GM18909 (cell line): Measurements from ENCODE around the gene PPM1E.
"Not testable (repeated sequence)": the region's sequence is repeated elsewhere in the genome, so short reads cannot be mapped to it uniquely, and the experiment has no call there.

Experiments
- ATAC-seq: cut with Tn5 transposase; IDR thresholded peaks from one replicate; pipeline ENCODE4 v1.9.1; 2021; ENCODE audit warnings: mild to moderate bottlenecking; ENCODE audit not compliant: unreplicated experiment, poor library complexity

Gene PPM1E

GRCh38 chr17:58764373-58764772 is 8.7 kb downstream of the PPM1E start:
- no peak for ATAC-seq

GRCh38 chr17:58778482-58778881 is 22.8 kb downstream of the PPM1E start:
- ATAC-seq, result not testable (repeated sequence)

GRCh38 chr17:58779446-58779845 is 23.8 kb downstream of the PPM1E start:
- no peak for ATAC-seq

- ATAC-seq, result no peak
These were observed 27.7 kb downstream of the PPM1E start for GRCh38 chr17:58783380-58783779.

GRCh38 chr17:58785097-58785496 is 29.4 kb downstream of the PPM1E start:
- ATAC-seq, result no peak

DNA sequence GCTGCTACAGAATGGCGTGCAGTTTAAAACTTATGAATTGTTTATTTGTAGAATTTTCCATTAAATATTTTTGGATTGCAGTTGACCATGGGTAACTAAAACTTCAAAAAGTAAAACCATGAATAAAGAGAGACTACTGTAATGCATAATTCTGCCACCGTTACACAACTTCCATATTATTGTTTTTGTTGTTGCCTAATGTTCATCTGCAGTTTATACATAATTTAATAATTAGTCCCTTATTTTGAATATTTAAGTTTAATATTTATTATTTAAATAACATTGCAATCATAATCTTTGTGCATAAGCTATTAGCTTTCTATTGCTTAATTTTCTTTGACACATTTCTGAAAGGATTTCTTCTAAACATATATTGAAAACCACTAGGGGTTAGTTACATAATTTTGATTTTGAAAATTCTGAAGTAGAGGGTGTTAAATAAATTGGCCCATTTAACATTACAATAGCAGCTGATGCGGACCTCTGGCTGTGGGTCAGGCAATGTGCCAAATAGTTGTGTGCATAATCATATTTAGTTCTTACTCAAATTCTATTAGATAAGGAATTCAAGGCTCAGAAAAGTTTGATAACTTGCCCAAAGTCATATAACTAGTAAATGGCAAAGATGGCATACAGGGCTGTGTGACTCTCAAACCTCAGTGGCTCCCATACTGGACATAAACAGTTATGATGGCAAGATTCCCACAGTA is 31.1 kb downstream of the PPM1E start:
- no peak for ATAC-seq

- ATAC-seq, result no peak
These were observed 32.5 kb downstream of the PPM1E start for GRCh38 chr17:58788199-58788598.

DNA sequence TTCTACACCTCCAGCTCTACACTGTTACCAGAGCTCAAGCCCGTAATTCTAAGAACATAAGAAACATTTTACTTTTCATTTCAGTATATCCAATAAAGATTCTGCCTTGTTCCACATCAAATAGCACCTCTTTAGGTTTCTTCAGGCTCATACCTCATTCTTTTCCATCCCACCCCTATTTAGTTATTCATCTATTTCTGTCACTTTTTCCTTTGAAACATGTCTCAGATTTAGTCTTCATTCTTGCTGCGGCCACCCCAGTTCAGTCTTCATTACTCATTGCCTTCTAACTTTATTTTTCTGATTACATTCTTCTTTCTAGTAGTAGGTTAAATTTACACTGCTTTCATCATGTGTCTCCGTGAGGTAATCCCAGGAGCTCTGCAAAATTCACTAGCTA is 33.5 kb downstream of the PPM1E start:
- no peak for ATAC-seq

- no peak for ATAC-seq
These were observed 34.2 kb downstream of the PPM1E start for GRCh38 chr17:58789831-58790230.

- not testable (repeated sequence) for ATAC-seq
These were observed 38.9 kb downstream of the PPM1E start for GRCh38 chr17:58794508-58794907.

DNA sequence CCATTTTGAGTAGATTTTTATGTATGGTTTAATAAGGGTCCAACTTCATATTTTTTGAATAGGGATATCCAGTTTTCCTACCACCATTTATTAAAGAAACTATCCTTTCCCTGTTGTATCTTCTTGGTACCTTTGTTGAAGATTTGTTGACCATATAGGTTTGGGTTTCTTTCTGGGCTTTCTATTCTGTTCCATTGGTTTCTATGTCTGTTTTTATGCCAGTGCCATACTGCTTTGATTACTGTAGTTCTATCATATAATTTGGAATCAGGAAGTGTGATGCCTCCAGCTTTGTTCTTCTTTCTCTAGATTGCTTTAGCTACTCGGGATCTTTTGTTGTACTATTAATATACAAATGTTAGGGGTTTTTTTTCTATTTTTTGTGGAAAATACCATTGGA is 46.5 kb downstream of the PPM1E start:
- ATAC-seq, result no peak

DNA sequence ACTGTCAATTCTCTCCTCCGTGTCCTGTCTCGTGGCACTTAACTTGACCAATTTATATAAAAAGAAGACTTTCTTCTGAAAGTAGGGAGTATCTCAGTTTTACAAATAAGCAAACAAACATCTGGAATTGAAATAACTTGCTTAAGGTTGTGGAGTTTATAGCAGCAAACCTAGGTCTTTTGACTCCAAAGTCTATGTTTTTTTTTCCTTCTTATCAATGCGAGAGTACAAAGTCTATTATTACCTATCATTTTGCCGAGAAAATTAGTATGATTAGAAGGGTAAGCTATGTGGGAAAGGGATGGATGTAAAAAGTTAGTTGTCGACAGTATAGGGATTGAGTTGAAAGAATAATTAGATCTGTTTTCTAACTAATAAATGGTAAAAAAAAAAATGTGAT is 50.4 kb downstream of the PPM1E start:
- no peak for ATAC-seq

DNA sequence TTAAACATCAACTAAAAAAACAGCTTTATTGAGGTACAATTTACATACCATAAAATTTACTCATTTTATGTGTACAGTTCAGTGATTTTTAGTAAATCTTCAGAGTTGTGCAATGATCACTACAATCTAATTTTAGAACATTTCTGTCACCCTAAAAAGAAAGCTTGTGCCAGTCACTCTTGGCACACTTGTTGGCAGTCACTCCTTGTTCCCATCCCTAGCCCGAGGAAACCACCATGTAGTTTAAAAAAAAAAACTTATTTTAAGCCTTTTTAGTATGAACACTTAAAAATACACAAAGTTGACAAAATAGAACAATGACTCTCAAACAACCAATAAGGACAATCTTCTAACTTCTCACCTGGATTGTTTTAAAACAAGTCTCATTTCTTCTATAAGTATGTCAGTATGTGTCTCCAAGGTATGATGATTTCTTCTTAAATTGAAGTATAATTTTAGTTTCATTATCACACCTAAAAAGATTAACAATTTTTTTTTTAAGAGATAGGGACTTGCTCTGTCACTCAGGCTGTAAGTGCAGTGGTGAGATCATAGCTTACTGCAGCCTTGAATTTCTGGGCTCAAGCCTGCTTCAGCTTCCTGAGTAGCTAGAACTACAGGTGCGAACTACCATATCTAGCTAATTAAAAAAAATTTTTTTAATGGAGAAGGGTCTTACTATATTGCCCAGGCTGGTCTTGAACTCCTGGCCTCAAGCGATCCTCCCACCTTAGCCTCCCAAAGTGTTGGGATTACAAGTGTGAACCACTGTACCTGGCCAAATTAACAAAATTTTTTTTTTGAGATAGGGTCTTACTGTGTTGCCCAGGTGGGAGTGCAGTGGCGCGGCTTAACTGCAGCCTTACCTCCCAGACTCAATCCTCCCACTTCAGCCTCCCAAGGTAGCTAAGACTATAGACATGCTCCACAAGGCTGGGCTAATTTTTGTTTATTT is 53.2 kb downstream of the PPM1E start:
- no peak for ATAC-seq

DNA sequence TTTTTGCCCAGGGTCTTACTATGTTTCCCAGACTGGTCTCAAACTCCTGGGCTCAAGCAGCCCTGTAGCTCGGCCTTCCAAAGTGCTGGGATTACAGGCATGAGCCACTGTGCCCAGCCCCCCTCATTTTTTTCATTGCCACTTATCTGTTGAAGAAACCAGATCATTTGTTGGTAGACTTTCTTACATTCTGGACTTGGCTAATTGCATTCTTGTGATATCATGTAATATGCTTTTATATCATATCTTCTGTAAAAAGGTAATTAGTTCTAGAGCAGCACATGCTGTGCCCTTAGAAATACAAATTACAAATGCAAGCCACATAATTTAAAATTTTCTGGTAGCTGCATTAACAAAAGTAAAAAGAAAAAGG is 53.9 kb downstream of the PPM1E start:
- ATAC-seq, result no peak

DNA sequence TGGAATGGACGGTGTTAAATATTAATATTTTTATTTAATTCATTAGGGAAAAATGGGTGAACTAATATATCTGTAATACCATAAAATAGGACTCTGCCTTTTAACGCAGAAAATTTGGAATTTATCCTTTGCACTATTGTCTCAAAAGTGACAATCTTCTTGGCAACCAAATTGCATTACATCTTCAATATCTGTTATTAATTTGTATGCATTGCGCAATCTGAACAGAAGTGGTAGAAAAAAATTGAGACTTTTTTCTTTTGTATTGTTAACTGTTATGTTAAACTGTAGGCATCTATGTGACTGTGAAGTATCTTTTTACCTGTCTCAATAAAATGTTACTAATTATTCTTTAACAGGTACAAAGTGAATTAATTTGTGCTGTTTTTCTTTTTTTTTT is 55.6 kb downstream of the PPM1E start:
- no peak for ATAC-seq

DNA sequence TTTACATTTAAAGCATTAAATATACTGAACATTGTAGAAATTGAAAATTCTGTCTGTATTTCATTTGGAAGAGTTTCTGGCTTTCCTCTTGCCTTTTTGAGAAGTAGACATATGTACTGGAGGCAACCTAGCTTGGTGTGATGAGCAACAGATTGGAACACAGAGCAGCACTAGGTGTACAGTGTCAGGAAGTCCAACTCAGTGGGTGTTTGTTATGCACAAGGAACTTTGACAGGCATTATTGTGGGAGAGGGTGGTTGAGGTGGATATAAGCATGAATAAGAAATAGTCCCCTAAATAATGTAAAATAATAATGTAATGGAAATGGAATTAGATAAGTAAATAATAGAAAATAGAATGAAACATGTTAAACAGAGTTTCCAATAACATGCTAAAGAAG is 58.1 kb downstream of the PPM1E start:
- no peak for ATAC-seq

GRCh38 chr17:58818654-58819053 is 63.0 kb downstream of the PPM1E start:
- no peak for ATAC-seq

GRCh38 chr17:58822148-58823050 is 66.7 kb downstream of the PPM1E start:
- no peak for ATAC-seq

DNA sequence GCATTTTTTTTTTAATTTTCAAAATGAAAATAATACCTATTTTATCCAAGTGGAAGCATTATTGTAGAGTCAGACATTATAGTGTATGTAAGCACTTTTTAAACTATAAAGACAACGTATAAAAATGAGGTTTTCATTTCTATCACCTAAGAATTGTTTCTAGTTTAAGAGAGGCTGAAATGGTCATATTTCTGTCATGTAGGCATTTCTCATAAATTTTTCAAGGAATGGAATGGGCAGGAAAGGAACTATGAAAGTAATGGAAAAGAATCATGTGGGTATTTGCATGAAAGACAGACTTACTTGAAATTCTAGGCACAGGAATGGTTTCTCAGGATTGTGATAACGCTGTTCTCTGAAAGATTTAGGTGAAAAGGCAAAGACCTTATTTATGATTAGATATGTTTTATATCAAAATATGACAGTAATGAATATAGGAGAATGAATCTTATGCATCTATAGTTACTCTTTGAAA is 67.4 kb downstream of the PPM1E start:
- ATAC-seq, result no peak

DNA sequence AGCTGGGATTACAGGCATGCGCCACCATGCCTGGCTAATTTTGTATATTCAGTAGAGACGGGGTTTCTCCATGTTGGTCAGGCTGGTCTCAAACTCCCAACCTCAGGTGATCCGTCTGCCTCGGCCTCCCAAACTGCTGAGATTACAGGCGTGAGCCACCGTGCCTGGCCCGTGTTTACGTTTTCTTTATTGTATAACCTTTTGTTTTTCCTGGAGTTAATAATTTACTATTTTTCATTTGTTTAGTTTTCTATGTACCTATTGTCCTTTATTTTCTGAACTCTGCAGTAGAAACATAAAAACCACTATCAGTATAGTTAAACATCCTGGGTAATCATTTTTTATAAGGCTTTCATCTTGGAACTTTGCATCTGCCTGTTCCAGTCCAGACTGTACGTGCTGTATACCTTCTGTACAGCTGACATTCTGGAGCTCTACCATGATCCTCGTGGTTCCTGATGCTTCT is 73.6 kb downstream of the PPM1E start:
- no peak for ATAC-seq
